ENCODE results near the gene GCNT2.
"Not testable (repeated sequence)": the region's sequence is repeated elsewhere in the genome, so short reads cannot be mapped to it uniquely, and the experiment has no call there.

The GCNT2 gene

GRCh38 chr6:10550764-10551163 is 29.6 kb downstream of the GCNT2 start:
- no peak for DNase-seq

- DNase-seq = no peak
Observed at GRCh38 chr6:10552270-10552810, 31.2 kb downstream of the GCNT2 start.

- DNase-seq = no peak
Observed at GRCh38 chr6:10553871-10554270, 32.7 kb downstream of the GCNT2 start.

- DNase-seq = no peak
Observed at GRCh38 chr6:10554826-10555225, 33.7 kb downstream of the GCNT2 start.

- DNase-seq = no peak
Observed at GRCh38 chr6:10555625-10556309, 34.6 kb downstream of the GCNT2 start.

GRCh38 chr6:10556589-10556988 is 35.4 kb downstream of the GCNT2 start:
- DNase-seq = no peak

GRCh38 chr6:10556992-10557391 is 35.8 kb downstream of the GCNT2 start:
- DNase-seq = no peak

GRCh38 chr6:10557913-10558312 is 36.8 kb downstream of the GCNT2 start:
- DNase-seq = no peak

- no peak for DNase-seq
Observed at GRCh38 chr6:10558565-10558964, 37.4 kb downstream of the GCNT2 start.

- no peak for DNase-seq
Observed at GRCh38 chr6:10559522-10560152, 38.5 kb downstream of the GCNT2 start.

- no peak for DNase-seq
Observed at GRCh38 chr6:10561611-10562199, 40.6 kb downstream of the GCNT2 start.

GRCh38 chr6:10564975-10565673 is 44.0 kb downstream of the GCNT2 start:
- no peak for DNase-seq

- no peak for DNase-seq
Observed at GRCh38 chr6:10565913-10566312, 44.8 kb downstream of the GCNT2 start.

- no peak for DNase-seq
Observed at GRCh38 chr6:10567256-10568026, 46.3 kb downstream of the GCNT2 start.

GRCh38 chr6:10569392-10570127 is 48.4 kb downstream of the GCNT2 start:
- DNase-seq = no peak

GRCh38 chr6:10575519-10575918 is 54.4 kb downstream of the GCNT2 start:
- DNase-seq = not testable (repeated sequence)

GRCh38 chr6:10576226-10576625 is 55.1 kb downstream of the GCNT2 start:
- DNase-seq = no peak

GRCh38 chr6:10577112-10577511 is 56.0 kb downstream of the GCNT2 start:
- no peak for DNase-seq

- no peak for DNase-seq
Observed at GRCh38 chr6:10578723-10579122, 57.6 kb downstream of the GCNT2 start.

- no peak for DNase-seq
Observed at GRCh38 chr6:10579803-10580202, 58.7 kb downstream of the GCNT2 start.

- no peak for DNase-seq
Observed at GRCh38 chr6:10580570-10580969, 59.4 kb downstream of the GCNT2 start.

- not testable (repeated sequence) for DNase-seq
Observed at GRCh38 chr6:10581402-10581801, 60.3 kb downstream of the GCNT2 start.

Measured in CD4-positive, alpha-beta T cell treated with Interleukin-4 for 1 hour (primary cell).